Aorta (tissue), 5 donors: Measurements from ENCODE around the gene MSH2. TPM values are rescaled to one million over a fixed set of nuclear protein-coding genes. Genes with fewer than 3 reads are reported as not detected.

Source experiments
- ATAC-seq: fragments of 200-7000 bp; cut with Tn5 transposase; one replicate; pipeline ENCODE4 v1.9.1; 2022; ENCODE audit warnings: moderate library complexity; ENCODE audit not compliant: low FRiP score
- DNase-seq, 2 donors: peaks; one replicate each; pipeline ENCODE4 v3.0.0-alpha.2; 2020
- H3K27ac ChIP-seq, 2 donors: one replicate each; pipeline ENCODE4 v1.5.1; 2013; ENCODE audit warnings: low read length in 2 of 2, mild to moderate bottlenecking in 2 of 2, moderate library complexity in 2 of 2, control low read depth in 1 of 2, inconsistent platforms in 1 of 2, low read depth in 1 of 2
- H3K27me3 ChIP-seq, 2 donors: one replicate each; pipeline ENCODE4 v1.6.1; 2013; ENCODE audit warnings: control low read depth in 1 of 2, low read length in 1 of 2, mild to moderate bottlenecking in 1 of 2, moderate library complexity in 1 of 2; ENCODE audit not compliant: insufficient read depth in 2 of 2, control insufficient read depth in 1 of 2
- H3K36me3 ChIP-seq, 2 donors: one replicate each; pipeline ENCODE4 v1.6.1; 2013; ENCODE audit warnings: control low read depth in 1 of 2, low read length in 1 of 2, mild to moderate bottlenecking in 1 of 2; ENCODE audit not compliant: insufficient read depth in 2 of 2, control insufficient read depth in 1 of 2
- H3K4me1 ChIP-seq, 2 donors: one replicate each; pipeline ENCODE4 v1.6.1; 2013; ENCODE audit warnings: low read length in 2 of 2, control low read depth in 1 of 2, mild to moderate bottlenecking in 1 of 2, moderate library complexity in 1 of 2; ENCODE audit not compliant: insufficient read depth in 2 of 2, control insufficient read depth in 1 of 2
- H3K4me3 ChIP-seq, 2 donors: one replicate each; pipeline ENCODE4 v1.5.1; 2013; ENCODE audit warnings: low read length in 2 of 2, control low read depth in 1 of 2, mild to moderate bottlenecking in 1 of 2
- H3K9me3 ChIP-seq: one replicate; pipeline ENCODE4 v1.6.1; 2013; ENCODE audit warnings: mild to moderate bottlenecking, low read length; ENCODE audit not compliant: control insufficient read depth
- WGBS, 2 donors: extraction: QIAGEN DNeasy Blood & Tissue Kit; methylation state at CpG; one replicate each; pipeline ENCODE4 v1.1.7; 2013; 5-methylcytosine and 5-hydroxymethylcytosine counted together
- intact Hi-C, 2 donors: fragments of 100-400 bp; cut with DNase I; formaldehyde crosslinking; loops; one replicate each; pipeline versions ENCODE4 v1.14.2 to v1.15.0; 2022
- polyA plus RNA-seq, 2 donors: library from polyadenylated mRNA; stranded (reverse); fragments of 200-250 nt; gene quantifications; one replicate each; pipeline ENCODE4 v1.2.3, GENCODE V29; 2013
- total RNA-seq, 2 donors: library from RNA; stranded (reverse); fragmentation: NEBNext Ultra II Directional; extraction: Animal tissue kit (Norgen Biotek cat#: 25700); gene quantifications; one replicate each; pipeline ENCODE4 v1.2.1, GENCODE V29; 2021
- donor health status: healthy with polysubstance abuse.
- donor health status: Bipolar disorder and iron deficiency.
- donor health status: DM: no; HTN: no; CAD: no.
- donor health status: DM: no; HTN: no; CAD: no.
- donor health status: DM: yes; HTN: yes; CAD: no.

Gene MSH2
- total and polyA plus RNA-seq, 4 donors, result 5.5 to 15.4 (median 6.1) TPM

DNA sequence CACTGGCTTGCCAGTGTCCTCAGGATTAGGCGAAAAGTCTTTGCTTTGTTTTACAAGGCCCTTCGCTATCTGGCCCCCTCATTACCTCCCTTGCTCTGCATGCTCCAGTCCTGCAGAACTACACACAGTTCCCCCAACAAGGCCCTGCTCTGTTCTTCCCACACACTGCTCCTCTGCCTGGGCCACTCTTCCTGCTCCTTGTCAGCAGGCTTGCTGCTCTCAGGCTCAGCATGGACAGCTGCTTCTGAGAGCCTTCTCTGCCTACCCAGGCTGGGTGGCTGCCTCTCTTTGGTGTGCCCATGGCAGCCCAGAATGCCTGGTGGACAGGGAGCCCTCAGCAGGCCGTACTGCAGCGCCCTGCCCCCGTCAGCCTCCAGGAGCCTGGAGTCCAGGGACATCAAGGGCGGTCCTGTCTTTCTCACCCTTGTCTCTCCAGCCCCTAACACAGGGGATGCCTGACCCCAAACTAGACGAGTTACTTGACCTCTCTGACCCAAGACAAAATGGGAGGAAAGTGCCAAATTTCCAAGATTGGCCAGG lies 111.1 kb downstream of the MSH2 start:
- no peak overlapping the region for H3K27ac ChIP-seq
- intact Hi-C loops, result no loop called here
- 96% methylated on average over 7 of the region's 7 CpGs for WGBS, 2 donors
- H3K36me3 ChIP-seq, result no peaks in the 10 kb centered on the region
- ATAC-seq (no peak), DNase-seq (no peak)
- no peaks in the 10 kb centered on the region for H3K4me1 ChIP-seq
- H3K27me3 ChIP-seq, result no peaks in the 10 kb centered on the region
- H3K9me3 ChIP-seq, result no peaks in the 10 kb centered on the region
- no peak overlapping the region for H3K4me3 ChIP-seq

DNA sequence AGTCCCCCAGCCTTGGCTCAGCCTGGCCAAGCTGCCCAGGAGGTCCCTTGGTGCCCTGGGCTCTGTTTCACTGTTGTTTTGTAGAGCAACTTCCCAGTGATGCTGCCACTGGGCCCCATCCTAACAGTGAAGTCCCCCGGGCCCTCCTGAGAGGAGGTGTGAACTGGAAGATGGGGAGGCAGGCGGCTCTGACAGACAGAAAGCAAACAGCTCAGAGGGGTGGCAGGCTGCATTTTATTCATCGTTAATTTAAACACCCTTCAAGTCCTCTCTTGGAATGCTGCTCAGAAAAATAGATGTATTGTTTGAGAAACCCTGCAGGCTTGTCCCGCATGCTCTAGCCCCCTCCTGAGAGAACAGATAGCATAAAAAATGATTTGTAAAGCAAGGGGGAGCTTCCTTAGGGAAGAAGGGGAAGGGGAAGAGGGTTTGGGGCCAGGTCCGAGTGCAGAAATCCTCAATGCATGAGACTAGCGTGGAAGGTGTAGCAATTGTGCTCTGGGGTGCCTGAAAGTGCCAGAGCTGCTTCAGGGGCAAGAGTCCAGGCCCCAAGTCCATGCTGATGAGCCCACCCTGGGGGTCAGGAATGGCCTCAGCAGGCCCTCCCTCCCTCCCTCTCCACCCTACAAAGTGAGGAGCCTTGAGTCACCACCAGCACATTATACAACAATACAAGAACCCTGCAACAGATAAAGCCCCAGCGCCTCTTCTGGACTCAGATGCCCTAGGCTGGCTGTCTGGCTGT lies 113.6 kb downstream of the MSH2 start:
- H3K9me3 ChIP-seq, result no peaks in the 10 kb centered on the region
- H3K27me3 ChIP-seq, result no peaks in the 10 kb centered on the region
- DNase-seq (no peak), ATAC-seq (peak; percentile 30)
- 87 to 88% methylated on average over 7 of the region's 7 CpGs for WGBS, 2 donors
- no peaks in the 10 kb centered on the region for H3K36me3 ChIP-seq
- intact Hi-C loops, result no loop called here
- H3K27ac ChIP-seq, result no peak overlapping the region
- H3K4me1 ChIP-seq, result no peaks in the 10 kb centered on the region
- H3K4me3 ChIP-seq, result no peak overlapping the region

DNA sequence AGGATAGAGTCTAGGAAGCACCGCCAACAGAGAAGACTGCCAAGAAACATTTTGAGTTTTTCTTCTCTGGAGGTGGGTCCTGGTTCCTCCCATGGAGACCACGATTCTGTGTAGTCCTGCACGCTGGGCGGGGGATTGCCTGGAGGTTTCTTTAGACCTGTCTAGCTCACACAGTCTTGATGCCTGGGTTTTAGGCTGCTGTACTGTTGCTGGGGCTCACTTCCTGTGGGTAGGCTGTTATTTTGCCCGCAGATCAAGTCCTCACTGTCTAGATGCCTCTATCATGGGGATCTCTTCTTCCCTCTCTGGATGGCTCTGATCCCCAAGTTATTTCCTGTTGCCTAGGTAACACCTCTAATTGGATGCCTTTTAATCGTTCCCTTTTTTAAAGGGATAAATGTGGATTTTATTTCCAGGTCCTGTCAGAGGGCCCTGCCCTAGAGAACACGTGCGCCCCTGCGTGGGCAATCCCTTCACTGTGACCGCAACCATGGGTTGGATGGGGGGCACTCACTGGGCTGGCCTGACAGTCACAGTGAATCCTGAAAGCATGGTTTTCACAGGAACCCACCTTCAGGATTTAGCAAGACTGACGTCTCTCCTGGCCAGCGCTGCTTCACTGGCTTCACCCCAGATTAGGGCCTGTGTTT lies 115.7 kb downstream of the MSH2 start:
- Histone ChIP-seq H3K4me3 (no peak overlapping the region), H3K36me3 (no peaks in the 10 kb centered on the region), H3K9me3 (no peaks in the 10 kb centered on the region), H3K27me3 (no peaks in the 10 kb centered on the region), H3K27ac (no peak overlapping the region), H3K4me1 (no peaks in the 10 kb centered on the region)
- intact Hi-C loops, result no loop called here
- ATAC-seq (no peak), DNase-seq (no peak)
- 93 to 94% methylated on average over 12 of the region's 12 CpGs for WGBS, 2 donors

DNA sequence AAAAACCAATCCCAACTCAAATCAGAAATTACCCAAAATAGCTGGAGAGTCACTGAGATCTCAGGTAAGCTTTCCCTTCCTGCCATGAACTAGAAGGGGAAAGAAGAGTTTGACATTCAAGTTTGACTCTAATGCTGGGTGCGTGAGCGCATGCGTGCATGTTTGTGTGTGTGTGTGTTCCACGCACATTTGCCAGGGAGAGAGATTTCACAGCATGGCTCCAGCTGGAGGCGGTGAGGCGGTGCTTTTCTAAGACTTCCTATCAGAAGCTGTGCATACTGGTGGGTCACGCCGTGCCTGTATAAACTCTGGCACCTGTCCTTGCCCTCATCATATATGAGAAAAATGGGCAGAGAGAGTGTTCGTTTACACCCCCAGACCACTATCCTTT lies 116.2 kb downstream of the MSH2 start:
- Histone ChIP-seq H3K9me3 (no peaks in the 10 kb centered on the region), H3K36me3 (no peaks in the 10 kb centered on the region), H3K4me1 (no peaks in the 10 kb centered on the region), H3K27ac (no peak overlapping the region), H3K4me3 (no peak overlapping the region), H3K27me3 (no peaks in the 10 kb centered on the region)
- no peak for DNase-seq
- WGBS, 2 donors, result 97 to 98% methylated on average over 9 of the region's 9 CpGs
- intact Hi-C loops, result no loop called here
- ATAC-seq, result no peak

DNA sequence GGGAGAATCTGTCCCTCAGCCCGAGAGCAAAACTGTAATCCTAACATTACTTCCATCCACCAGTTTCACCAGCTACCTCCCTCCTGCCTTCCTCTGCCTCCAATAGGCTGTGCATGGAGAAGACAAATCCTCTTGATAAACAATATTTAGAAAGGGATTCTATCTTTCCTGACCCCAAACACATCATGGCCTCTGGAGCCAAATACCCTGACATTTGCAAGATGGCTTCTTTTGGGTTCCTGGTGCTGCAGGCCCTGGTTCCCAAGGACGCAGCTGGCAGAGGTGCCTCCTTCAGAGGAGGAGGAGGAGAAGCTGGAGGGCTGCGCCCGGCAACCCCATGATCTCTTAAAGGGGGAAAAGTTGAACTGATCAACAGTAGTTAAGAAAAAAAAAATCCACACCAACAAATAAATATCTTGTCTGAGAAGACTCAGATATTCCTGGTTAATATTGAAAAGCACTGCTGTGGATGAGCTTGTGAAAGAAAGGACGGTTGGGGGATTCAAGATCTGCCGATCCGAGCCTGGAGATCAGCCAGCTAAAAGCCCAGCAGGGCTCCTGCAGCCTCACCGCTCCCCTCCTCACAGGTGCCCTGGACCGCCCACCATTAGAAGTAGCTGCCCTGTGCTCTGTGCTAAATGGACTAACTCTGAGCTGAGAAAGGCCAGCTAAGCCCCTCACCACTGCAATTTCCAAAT lies 116.8 kb downstream of the MSH2 start:
- Histone ChIP-seq H3K27ac (no peak overlapping the region), H3K27me3 (no peaks in the 10 kb centered on the region)
- no peak for ATAC-seq

DNA sequence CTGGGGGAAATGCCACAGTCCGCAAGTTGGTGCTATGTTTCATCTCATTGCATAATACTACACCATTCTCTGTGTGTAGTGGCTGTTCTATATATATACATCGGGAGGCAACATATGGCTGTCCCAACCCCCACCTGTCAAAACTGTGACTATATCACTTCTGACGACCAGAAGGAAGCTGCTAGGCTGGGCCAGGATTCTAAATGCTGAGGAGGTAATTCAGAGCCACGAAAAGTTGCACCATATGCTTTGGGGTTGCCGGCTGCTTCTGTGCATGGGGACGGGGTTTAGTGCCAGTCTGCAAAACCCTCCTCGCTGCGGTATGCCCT lies 117.3 kb downstream of the MSH2 start:
- intact Hi-C loops, result no loop called here
- WGBS, 2 donors, result 48 to 52% methylated on average over 8 of the region's 8 CpGs
- H3K27ac ChIP-seq, result no peak overlapping the region
- DNase-seq (no peak), ATAC-seq (no peak)
- H3K9me3 ChIP-seq, result no peaks in the 10 kb centered on the region
- H3K36me3 ChIP-seq, result no peaks in the 10 kb centered on the region
- no peaks in the 10 kb centered on the region for H3K4me1 ChIP-seq
- no peak overlapping the region for H3K4me3 ChIP-seq
- no peaks in the 10 kb centered on the region for H3K27me3 ChIP-seq

More for the DNA sequence above, 116.8 kb downstream of the MSH2 start:
- no peak for DNase-seq
- Histone ChIP-seq H3K4me1 (no peaks in the 10 kb centered on the region), H3K36me3 (no peaks in the 10 kb centered on the region), H3K4me3 (no peak overlapping the region), H3K9me3 (no peaks in the 10 kb centered on the region)
- intact Hi-C loops, result no loop called here
- 94 to 95% methylated on average over 9 of the region's 9 CpGs for WGBS, 2 donors

DNA sequence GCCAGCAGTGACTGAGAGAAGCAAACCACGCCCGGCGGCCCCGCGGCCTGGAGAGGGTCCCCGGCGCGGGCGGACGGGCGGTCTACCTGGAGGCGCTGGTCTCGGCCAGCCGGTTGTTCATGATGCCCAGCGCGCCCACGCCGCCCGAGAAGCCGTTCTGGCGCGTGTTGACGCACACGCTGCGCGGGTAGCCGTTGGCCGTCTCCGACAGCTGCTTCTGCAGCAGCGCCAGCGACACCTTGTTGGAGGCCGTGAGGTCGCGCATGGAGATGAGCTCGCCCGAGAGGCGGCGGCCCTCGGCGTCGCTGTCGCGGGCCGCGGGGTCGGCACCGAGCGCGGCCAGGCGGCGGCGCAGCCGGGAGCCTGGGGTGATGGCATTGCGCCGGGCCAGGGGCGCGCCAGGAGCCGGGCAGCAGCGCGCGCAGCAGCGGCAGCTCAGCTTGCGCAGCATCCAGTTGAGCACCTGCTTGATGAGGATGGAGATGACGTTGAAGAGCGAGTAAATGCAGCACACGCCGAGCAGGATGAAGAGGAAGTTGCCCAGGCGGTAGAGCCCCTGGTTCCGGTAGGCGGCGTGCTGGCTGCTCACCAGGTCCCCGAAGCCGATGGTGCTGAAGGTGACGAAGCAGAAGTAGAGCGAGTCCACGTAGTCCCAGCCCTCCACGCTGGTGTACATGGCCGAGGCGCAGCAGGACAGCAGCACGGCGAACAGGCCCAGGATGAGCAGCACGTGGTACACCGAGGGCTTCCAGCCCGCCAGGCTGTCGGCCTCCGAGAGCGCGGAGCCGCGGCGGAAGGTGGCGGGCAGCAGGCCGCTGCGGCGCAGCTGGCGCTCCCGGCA lies 118.1 kb downstream of the MSH2 start:
- DNase-seq (peak; percentile 67 to 79), ATAC-seq (no peak)
- 1% methylated on average over 94 to 97 of the region's 97 CpGs for WGBS, 2 donors
- H3K9me3 ChIP-seq, result no peaks in the 10 kb centered on the region
- peak overlapping the region in 1 of 2 donors; percentile 39 for H3K4me3 ChIP-seq
- H3K36me3 ChIP-seq, result no peaks in the 10 kb centered on the region
- intact Hi-C loops, result no loop called here
- no peaks in the 10 kb centered on the region for H3K27me3 ChIP-seq
- no peaks in the 10 kb centered on the region for H3K4me1 ChIP-seq
- no peak overlapping the region for H3K27ac ChIP-seq

DNA sequence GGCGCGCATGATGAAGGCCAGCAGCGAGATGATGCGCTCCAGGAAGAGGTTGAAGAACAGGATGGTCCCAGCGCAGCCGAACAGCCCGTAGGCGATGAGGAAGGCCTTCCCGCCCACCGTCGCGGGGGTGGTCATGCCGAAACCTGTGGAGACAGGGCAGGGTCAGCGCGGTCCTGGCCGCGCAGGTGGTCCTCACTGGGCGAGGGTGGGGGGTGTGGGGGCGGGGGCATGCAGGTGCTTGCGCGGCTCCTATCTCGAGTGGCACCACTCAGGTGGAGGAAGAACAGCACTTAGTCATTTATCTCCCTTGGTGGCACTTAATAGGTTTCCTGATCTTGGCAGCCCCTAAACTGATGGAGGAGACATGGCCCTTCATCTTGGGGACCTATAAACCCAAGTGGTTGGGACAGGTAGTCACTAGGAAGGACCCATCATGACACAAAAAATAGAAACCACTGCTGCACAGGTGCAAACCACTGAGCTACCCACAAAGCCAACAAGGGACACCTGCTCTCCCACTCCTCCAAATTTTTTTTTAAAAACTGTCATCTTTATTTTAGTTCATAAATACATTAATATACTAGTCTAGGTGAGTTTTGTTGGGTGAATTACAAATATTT lies 118.8 kb downstream of the MSH2 start:
- DNase-seq, result no peak
- no peaks in the 10 kb centered on the region for H3K4me1 ChIP-seq
- no peak for ATAC-seq
- H3K9me3 ChIP-seq, result no peaks in the 10 kb centered on the region
- no peaks in the 10 kb centered on the region for H3K27me3 ChIP-seq
- intact Hi-C loops, result no loop called here
- WGBS, 2 donors, result 19% methylated on average over 22 of the region's 22 CpGs
- H3K27ac ChIP-seq, result no peak overlapping the region
- no peak overlapping the region for H3K4me3 ChIP-seq
- H3K36me3 ChIP-seq, result no peaks in the 10 kb centered on the region
